ENCODE results near the gene LINGO3.

- TF ChIP-seq TBP (IDR thresholded peaks at IDR 0.05; ENCODE audit: low read depth, low read length) (no peak), SUZ12 (IDR thresholded peaks at IDR 0.05; ENCODE audit: low read length) (no peak), CTCF (IDR thresholded peaks at IDR 0.05; ENCODE audit: control extremely low read depth in 1 of 3, insufficient read depth in 1 of 3, low read depth in 1 of 3, low read length in 3 of 3) (no peak), EGR1 (IDR thresholded peaks at IDR 0.05; ENCODE audit: borderline replicate concordance, low read depth, low read length) (no peak), RNF2 (IDR thresholded peaks at IDR 0.05; ENCODE audit: borderline replicate concordance, low read depth, low read length, missing control alignments, poor library complexity, severe bottlenecking) (no peak), EZH2 (IDR thresholded peaks at IDR 0.05; ENCODE audit: low read depth, low read length, severe bottlenecking) (no peak), MAX (IDR thresholded peaks at IDR 0.05) (no peak)
Measured at GRCh38 chr19:2323707-2324106, 15.8 kb upstream of the LINGO3 start.
